ENCODE data around the gene EEF1A2. TPM values are rescaled to one million over a fixed set of nuclear protein-coding genes. Genes with fewer than 3 reads are reported as not detected.

EEF1A2 gene
- total RNA-seq, 4 donors from 2014 or later, result 1.7 to 17.8 (median 7.4) TPM

- Histone ChIP-seq H3K9me3 (no peaks in the 10 kb centered on the region), H3K36me3 (peaks cover 0 to 17% (median 8%) of the 10 kb centered on the region in 4 donors), H3K27ac (replicated peaks in 1 of 4) (no peak overlapping the region), H3K4me3 (no peak overlapping the region), H3K4me1 (peaks cover 8 to 14% (median 9%) of the 10 kb centered on the region in 4 donors), H3K27me3 (peaks cover 0 to 18% (median 0%) of the 10 kb centered on the region in 4 donors)
- TF ChIP-seq EP300 (IDR thresholded peaks at IDR 0.05) (no peak), CTCF (IDR thresholded peaks at IDR 0.05) (no peak), POLR2A (IDR thresholded peaks at IDR 0.05; ENCODE audit: low read depth) (no peak), POLR2AphosphoS5 (IDR thresholded peaks at IDR 0.05) (no peak)
- no peak for DNase-seq (ENCODE audit: extremely low spot score)
- WGBS, result 86% methylated on average over 9 of the region's 9 CpGs
- intact Hi-C loops (cut with DNase I), result no loop called here
Observed at GRCh38 chr20:63527184-63527583, 28.3 kb upstream of the EEF1A2 start.

- no peak for TF ChIP-seq CTCF (IDR thresholded peaks at IDR 0.05)
- no peak for TF ChIP-seq EP300 (IDR thresholded peaks at IDR 0.05)
- TF ChIP-seq POLR2AphosphoS5 (IDR thresholded peaks at IDR 0.05), result no peak
- no peak for TF ChIP-seq POLR2A (IDR thresholded peaks at IDR 0.05; ENCODE audit: low read depth)
- intact Hi-C loops (cut with DNase I), result no loop called here
- Histone ChIP-seq H3K36me3 (peaks cover 0 to 21% (median 9%) of the 10 kb centered on the region in 4 donors), H3K9me3 (no peaks in the 10 kb centered on the region), H3K4me3 (no peak overlapping the region), H3K27ac (replicated peaks in 1 of 4) (no peak overlapping the region), H3K4me1 (peaks cover 20 to 25% (median 20%) of the 10 kb centered on the region in 4 donors), H3K27me3 (peaks cover 0 to 11% (median 0%) of the 10 kb centered on the region in 4 donors)
- 17% methylated on average over 2 of the region's 2 CpGs for WGBS
- DNase-seq (ENCODE audit: extremely low spot score), result no peak
Observed at GRCh38 chr20:63525971-63526370, 27.1 kb upstream of the EEF1A2 start.

GRCh38 chr20:63525185-63525584 is 26.3 kb upstream of the EEF1A2 start:
- DNase-seq (ENCODE audit: extremely low spot score), result no peak
- Histone ChIP-seq H3K27ac (replicated peaks in 1 of 4) (no peak overlapping the region), H3K36me3 (peaks cover 0 to 21% (median 9%) of the 10 kb centered on the region in 4 donors), H3K9me3 (no peaks in the 10 kb centered on the region), H3K4me1 (peaks cover 20 to 26% (median 21%) of the 10 kb centered on the region in 4 donors), H3K4me3 (no peak overlapping the region), H3K27me3 (peaks cover 0 to 4% (median 0%) of the 10 kb centered on the region in 4 donors)
- intact Hi-C loops (cut with DNase I), result no loop called here
- 64% methylated on average over 3 of the region's 3 CpGs for WGBS
- TF ChIP-seq CTCF (IDR thresholded peaks at IDR 0.05), result no peak
- no peak for TF ChIP-seq EP300 (IDR thresholded peaks at IDR 0.05)
- no peak for TF ChIP-seq POLR2A (IDR thresholded peaks at IDR 0.05; ENCODE audit: low read depth)
- no peak for TF ChIP-seq POLR2AphosphoS5 (IDR thresholded peaks at IDR 0.05)

- H3K9me3 ChIP-seq, result no peaks in the 10 kb centered on the region
- H3K4me1 ChIP-seq, result peaks cover 28 to 40% (median 35%) of the 10 kb centered on the region in 4 donors
- no peak for DNase-seq (ENCODE audit: extremely low spot score)
- intact Hi-C loops (cut with DNase I), result no loop called here
- TF ChIP-seq POLR2A (IDR thresholded peaks at IDR 0.05; ENCODE audit: low read depth) (no peak), POLR2AphosphoS5 (IDR thresholded peaks at IDR 0.05) (no peak), EP300 (IDR thresholded peaks at IDR 0.05) (no peak), CTCF (IDR thresholded peaks at IDR 0.05) (no peak)
- 82% methylated on average over 9 of the region's 11 CpGs for WGBS
- H3K27ac ChIP-seq (replicated peaks in 1 of 4), result no peak overlapping the region
- H3K36me3 ChIP-seq, result peaks cover 0 to 21% (median 9%) of the 10 kb centered on the region in 4 donors
- no peaks in the 10 kb centered on the region for H3K27me3 ChIP-seq
- no peak overlapping the region for H3K4me3 ChIP-seq
Observed at GRCh38 chr20:63522981-63523611, 24.2 kb upstream of the EEF1A2 start.
